Omental fat pad (tissue), 4 donors: Measurements from ENCODE around the gene RALGPS1. TPM values are rescaled to one million over a fixed set of nuclear protein-coding genes. Genes with fewer than 3 reads are reported as not detected.

Experiments
- ATAC-seq: fragments of 150-250 bp; one replicate; pipeline ENCODE4 v1.9.1; 2016; ENCODE audit warnings: mild to moderate bottlenecking, moderate library complexity; ENCODE audit not compliant: low FRiP score
- DNase-seq: peaks from one replicate; pipeline ENCODE4 v3.0.0-alpha.2; 2019; ENCODE audit warnings: low spot score
- CTCF ChIP-seq, 3 donors: fragments of 450-650 bp; IDR thresholded peaks; one replicate each; pipeline ENCODE4 v1.5.1; 2016 to 2017; ENCODE audit warnings: antibody characterized with exemption in 3 of 3, mild to moderate bottlenecking in 3 of 3, moderate library complexity in 2 of 3
- total RNA-seq, 4 donors: library from RNA; depleted of rRNA; stranded (reverse); fragments of >200 nt; gene quantifications; one replicate each; pipeline ENCODE4 v1.1.0, GENCODE V29; 2016

The RALGPS1 gene
- total RNA-seq, 4 donors from 2014 or later = 4.0 to 15.3 (median 4.8) TPM

DNA sequence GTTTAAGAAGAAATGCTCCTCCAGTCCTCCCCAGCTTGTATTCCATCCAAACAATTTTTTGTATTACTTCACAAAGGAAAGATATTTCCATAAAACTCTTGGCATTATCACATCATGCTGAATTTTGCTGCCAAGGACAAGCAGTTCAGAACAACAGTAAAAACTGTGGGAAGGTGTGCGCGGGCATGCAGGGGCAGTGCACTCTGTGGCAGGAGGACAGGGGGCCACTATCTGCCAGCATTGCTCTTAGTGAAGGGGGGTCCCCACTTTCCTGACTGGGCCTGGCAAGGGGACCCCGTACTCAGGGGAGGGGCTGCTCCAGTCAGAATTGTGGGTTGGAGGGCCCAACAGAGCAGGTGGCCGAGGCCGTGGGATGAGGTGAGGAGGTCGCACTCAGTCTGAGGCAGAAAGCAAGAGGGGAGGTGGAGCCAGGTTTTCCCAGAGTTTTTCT is 175.1 kb downstream of the RALGPS1 start:
- ATAC-seq (peak; percentile 48), DNase-seq (no peak)
- no peak for TF ChIP-seq CTCF (IDR thresholded peaks at IDR 0.05)

- peak; percentile 34 for ATAC-seq
- TF ChIP-seq CTCF (IDR thresholded peaks at IDR 0.05) = no peak
- no peak for DNase-seq
Measured at GRCh38 chr9:127090341-127090985, 175.9 kb downstream of the RALGPS1 start.

GRCh38 chr9:127091526-127091925 is 176.9 kb downstream of the RALGPS1 start:
- ATAC-seq (no peak), DNase-seq (no peak)
- TF ChIP-seq CTCF (IDR thresholded peaks at IDR 0.05) = no peak

DNA sequence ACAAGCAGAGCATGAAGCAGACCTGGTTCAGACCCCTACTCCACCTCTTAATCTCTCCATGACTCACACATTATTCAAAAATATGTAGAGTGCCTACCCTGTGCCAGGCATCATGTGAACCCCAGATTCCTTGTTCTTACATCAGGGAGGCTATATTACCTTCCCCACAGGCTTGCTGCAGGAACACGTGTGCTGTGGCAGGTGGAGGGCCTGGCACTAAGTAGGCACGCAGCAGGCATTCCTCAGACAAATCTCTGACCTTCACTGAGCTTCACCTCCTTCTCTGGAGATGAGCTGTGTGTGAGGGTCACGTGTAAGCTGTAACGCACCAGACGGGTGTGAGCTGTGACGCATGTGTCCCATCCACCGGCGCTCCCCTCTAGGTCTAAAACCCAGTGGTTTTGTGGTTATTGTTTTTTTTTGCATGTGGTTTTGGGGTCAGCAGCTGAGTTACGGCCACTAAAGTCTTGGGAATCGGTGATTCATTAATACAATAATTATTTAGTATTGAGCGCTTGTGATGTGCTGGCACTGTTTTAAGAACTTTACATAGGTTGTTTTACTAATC is 177.5 kb downstream of the RALGPS1 start:
- ATAC-seq (no peak), DNase-seq (no peak)
- no peak for TF ChIP-seq CTCF (IDR thresholded peaks at IDR 0.05)

- ATAC-seq = no peak
- TF ChIP-seq CTCF (IDR thresholded peaks at IDR 0.05) = no peak
- no peak for DNase-seq
Measured at GRCh38 chr9:127093319-127094020, 178.9 kb downstream of the RALGPS1 start.

GRCh38 chr9:127095411-127095810 is 180.8 kb downstream of the RALGPS1 start:
- DNase-seq = no peak
- ATAC-seq = peak; percentile 39
- no peak for TF ChIP-seq CTCF (IDR thresholded peaks at IDR 0.05)
